ENCODE results near the gene UCN3. TPM values are rescaled to one million over a fixed set of nuclear protein-coding genes. Genes with fewer than 3 reads are reported as not detected.

UCN3 gene
- total RNA-seq, 2 experiments from 2014 or later = not detected

GRCh38 chr10:5360318-5360915 is 4.3 kb upstream of the UCN3 start:
- TF ChIP-seq CTCF (IDR thresholded peaks at IDR 0.05) = no peak
- Histone ChIP-seq H3K27me3 (ENCODE audit: control insufficient read depth in 1 of 2, insufficient read depth in 2 of 2, low read length in 2 of 2) (no peaks in the 10 kb centered on the region), H3K9me3 (ENCODE audit: control insufficient read depth in 1 of 2, insufficient read depth in 1 of 2, low read length in 2 of 2) (no peaks in the 10 kb centered on the region), H3K4me3 (ENCODE audit: low read length) (no peak overlapping the region), H3K27ac (ENCODE audit: low read depth in 1 of 2, low read length in 2 of 2) (no peak overlapping the region), H3K36me3 (ENCODE audit: insufficient read depth, low read length) (no peaks in the 10 kb centered on the region), H3K4me1 (ENCODE audit: insufficient read depth, low read length) (no peaks in the 10 kb centered on the region)
- intact Hi-C loops (cut with DNase I, micrococcal nuclease) = no loop called here
- Mint-ChIP-seq H3K4me1 (ENCODE audit: low read depth) (no peaks in the 10 kb centered on the region), H3K36me3 (ENCODE audit: low read depth) (no peaks in the 10 kb centered on the region), H3K27me3 (peaks cover 16% of the 10 kb centered on the region), H3K9me3 (no peaks in the 10 kb centered on the region), H3K27ac (no peak overlapping the region), H3K4me3 (no peak overlapping the region)
- CTCF ChIA-PET = interaction anchor here (1.0 kb wide), 1 partner anchor 511 kb away, joined by 3 read pairs; no protein-coding TSS in a partner anchor
- DNase-seq (no peak), ATAC-seq (ENCODE audit: poor library complexity) (no peak)
- POLR2A ChIA-PET = no interaction called here

- no peak overlapping the region for H3K4me3 Mint-ChIP-seq
- H3K27ac Mint-ChIP-seq = no peak overlapping the region
- intact Hi-C loops (cut with DNase I, micrococcal nuclease) = no loop called here
- Histone ChIP-seq H3K27ac (ENCODE audit: low read depth in 1 of 2, low read length in 2 of 2) (no peak overlapping the region), H3K4me3 (ENCODE audit: low read length) (no peak overlapping the region), H3K9me3 (ENCODE audit: control insufficient read depth in 1 of 2, insufficient read depth in 1 of 2, low read length in 2 of 2) (no peaks in the 10 kb centered on the region), H3K27me3 (ENCODE audit: control insufficient read depth in 1 of 2, insufficient read depth in 2 of 2, low read length in 2 of 2) (no peaks in the 10 kb centered on the region), H3K36me3 (ENCODE audit: insufficient read depth, low read length) (no peaks in the 10 kb centered on the region), H3K4me1 (ENCODE audit: insufficient read depth, low read length) (no peaks in the 10 kb centered on the region)
- DNase-seq (no peak), ATAC-seq (ENCODE audit: poor library complexity) (no peak)
- H3K36me3 Mint-ChIP-seq (ENCODE audit: low read depth) = no peaks in the 10 kb centered on the region
- no peak for TF ChIP-seq CTCF (IDR thresholded peaks at IDR 0.05)
- H3K9me3 Mint-ChIP-seq = no peaks in the 10 kb centered on the region
- no peaks in the 10 kb centered on the region for H3K4me1 Mint-ChIP-seq (ENCODE audit: low read depth)
- ChIA-PET POLR2A (no interaction called here), CTCF (no interaction called here)
- H3K27me3 Mint-ChIP-seq = peaks cover 16% of the 10 kb centered on the region
Observed at GRCh38 chr10:5361966-5362365, 2.8 kb upstream of the UCN3 start.

- H3K36me3 Mint-ChIP-seq (ENCODE audit: low read depth) = no peaks in the 10 kb centered on the region
- no peaks in the 10 kb centered on the region for H3K9me3 Mint-ChIP-seq
- Histone ChIP-seq H3K4me1 (ENCODE audit: insufficient read depth, low read length) (no peaks in the 10 kb centered on the region), H3K9me3 (ENCODE audit: control insufficient read depth in 1 of 2, insufficient read depth in 1 of 2, low read length in 2 of 2) (no peaks in the 10 kb centered on the region), H3K27ac (ENCODE audit: low read depth in 1 of 2, low read length in 2 of 2) (no peak overlapping the region), H3K4me3 (ENCODE audit: low read length) (no peak overlapping the region), H3K27me3 (ENCODE audit: control insufficient read depth in 1 of 2, insufficient read depth in 2 of 2, low read length in 2 of 2) (no peaks in the 10 kb centered on the region), H3K36me3 (ENCODE audit: insufficient read depth, low read length) (no peaks in the 10 kb centered on the region)
- no peak for TF ChIP-seq CTCF (IDR thresholded peaks at IDR 0.05)
- H3K27ac Mint-ChIP-seq = no peak overlapping the region
- peaks cover 12% of the 10 kb centered on the region for H3K27me3 Mint-ChIP-seq
- POLR2A ChIA-PET = no interaction called here
- ATAC-seq (ENCODE audit: poor library complexity) = no peak
- no peak for DNase-seq
- CTCF ChIA-PET = no interaction called here
- no peaks in the 10 kb centered on the region for H3K4me1 Mint-ChIP-seq (ENCODE audit: low read depth)
- H3K4me3 Mint-ChIP-seq = no peak overlapping the region
- intact Hi-C loops (cut with DNase I, micrococcal nuclease) = no loop called here
Observed at GRCh38 chr10:5362873-5363272, 1.9 kb upstream of the UCN3 start.
